NT2/D1 (cell line): Measurements from ENCODE around the gene PTPRG.

Experiments used
- SUZ12 ChIP-seq: IDR thresholded peaks from 2 replicates; pipeline ENCODE4 v1.6.1; 2011; ENCODE audit not compliant: insufficient read length, insufficient read depth; ENCODE audit errors: extremely low read depth
- YY1 ChIP-seq: IDR thresholded peaks from 2 replicates; pipeline ENCODE4 v1.6.1; 2011; ENCODE audit not compliant: insufficient read length, insufficient read depth
- ZNF274 ChIP-seq: IDR thresholded peaks from 2 replicates; pipeline ENCODE4 v1.6.1; 2011; ENCODE audit warnings: mild to moderate bottlenecking, low read depth, low read length

- TF ChIP-seq YY1 (no peak), ZNF274 (no peak), SUZ12 (no peak)
Measured at GRCh38 chr3:61748288-61748687, 186.9 kb downstream of the PTPRG start.
